Esophagus (tissue), 2 donors: ENCODE results near the gene HSPB3. TPM values are rescaled to one million over a fixed set of nuclear protein-coding genes. Genes with fewer than 3 reads are reported as not detected.

Source experiments
- H3K27ac ChIP-seq, 2 donors: one replicate each; pipeline ENCODE4 v1.5.1; 2013; ENCODE audit warnings: low read depth in 2 of 2, mild to moderate bottlenecking in 2 of 2, inconsistent platforms in 1 of 2, low read length in 1 of 2, moderate library complexity in 1 of 2
- H3K27me3 ChIP-seq, 2 donors: one replicate each; pipeline ENCODE4 v1.6.1; 2013; ENCODE audit warnings: low read length in 2 of 2, control low read depth in 1 of 2, mild to moderate bottlenecking in 1 of 2; ENCODE audit not compliant: insufficient read depth in 2 of 2, control insufficient read depth in 1 of 2
- H3K36me3 ChIP-seq, 2 donors: one replicate each; pipeline ENCODE4 v1.6.1; 2013; ENCODE audit warnings: low read length in 1 of 2; ENCODE audit not compliant: control insufficient read depth in 2 of 2, insufficient read depth in 2 of 2
- H3K4me1 ChIP-seq, 2 donors: one replicate each; pipeline ENCODE4 v1.6.1; 2013; ENCODE audit warnings: low read length in 1 of 2; ENCODE audit not compliant: control insufficient read depth in 2 of 2, insufficient read depth in 2 of 2
- H3K4me3 ChIP-seq, 2 donors: one replicate each; pipeline ENCODE4 v1.5.1; 2013; ENCODE audit warnings: low read length in 2 of 2, mild to moderate bottlenecking in 2 of 2, low read depth in 1 of 2, moderate library complexity in 1 of 2
- H3K9me3 ChIP-seq, 2 donors: one replicate each; pipeline ENCODE4 v1.6.1; 2013; ENCODE audit warnings: mild to moderate bottlenecking in 2 of 2, low read depth in 1 of 2, low read length in 1 of 2, moderate library complexity in 1 of 2; ENCODE audit not compliant: control insufficient read depth in 2 of 2, insufficient read depth in 1 of 2
- WGBS, 2 donors: extraction: QIAGEN DNeasy Blood & Tissue Kit; methylation state at CpG; one replicate each; pipeline ENCODE4 v1.1.7; 2013; 5-methylcytosine and 5-hydroxymethylcytosine counted together
- polyA plus RNA-seq, 2 donors: library from polyadenylated mRNA; stranded (reverse); fragments of 200-250 nt; gene quantifications; one replicate each; pipeline ENCODE4 v1.2.3, GENCODE V29; 2013
- donor health status: healthy with polysubstance abuse.
- donor health status: Bipolar disorder and iron deficiency.

Gene HSPB3
- polyA plus RNA-seq, 2 donors = 3.2 to 3.5 TPM

DNA sequence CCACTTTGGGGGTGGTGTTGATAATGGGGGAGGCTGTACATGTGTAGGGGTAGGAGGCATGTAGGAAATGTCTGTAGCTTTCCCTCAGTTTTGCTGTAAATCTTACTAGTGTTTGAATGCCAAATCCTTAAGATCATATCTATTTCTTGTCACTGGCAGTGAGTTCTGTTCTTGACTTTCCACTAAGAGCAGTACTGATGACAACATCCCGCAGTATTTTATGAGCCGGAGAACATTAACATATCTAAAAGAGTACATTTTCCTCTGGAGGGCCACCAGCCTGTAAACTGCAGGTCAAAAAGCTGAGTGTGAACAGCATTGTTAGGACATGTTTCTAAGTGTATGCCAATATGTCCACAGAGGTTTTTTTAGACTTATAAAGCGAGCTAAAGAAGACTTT, 2.5 kb upstream of the HSPB3 start:
- 61 to 75% methylated on average over 3 of the region's 3 CpGs for WGBS, 2 donors
- Histone ChIP-seq H3K9me3 (no peaks in the 10 kb centered on the region), H3K4me1 (peaks cover 0 to 2% of the 10 kb centered on the region in 2 donors), H3K27ac (no peak overlapping the region), H3K36me3 (no peaks in the 10 kb centered on the region), H3K27me3 (no peaks in the 10 kb centered on the region), H3K4me3 (no peak overlapping the region)

DNA sequence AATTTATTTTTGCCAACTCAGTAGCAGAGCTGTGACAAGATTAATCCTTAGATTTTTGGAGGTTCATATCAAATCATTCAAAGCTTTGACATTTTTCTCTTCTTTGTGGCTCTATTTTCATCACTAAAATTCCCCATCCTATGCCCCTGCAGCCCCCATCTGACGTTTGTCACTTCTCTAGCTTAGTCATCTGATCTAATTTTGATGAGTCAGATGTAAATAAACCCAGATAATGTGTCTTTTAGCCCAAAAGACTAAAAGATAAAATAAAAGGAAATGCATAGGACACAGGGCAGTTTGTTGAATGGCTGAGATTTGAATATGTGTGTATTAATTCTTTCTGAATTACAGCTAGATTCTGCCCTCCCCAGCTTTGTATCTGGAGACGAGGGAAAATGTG, 897 bp upstream of the HSPB3 start:
- H3K4me3 ChIP-seq = no peak overlapping the region
- H3K27me3 ChIP-seq = no peaks in the 10 kb centered on the region
- H3K27ac ChIP-seq = no peak overlapping the region
- peaks cover 0 to 2% of the 10 kb centered on the region in 2 donors for H3K4me1 ChIP-seq
- H3K36me3 ChIP-seq = no peaks in the 10 kb centered on the region
- 49 to 56% methylated on average over 2 of the region's 2 CpGs for WGBS, 2 donors
- no peaks in the 10 kb centered on the region for H3K9me3 ChIP-seq

- WGBS, 2 donors = 20% methylated on average over 5 of the region's 5 CpGs
- Histone ChIP-seq H3K27ac (no peak overlapping the region), H3K27me3 (no peaks in the 10 kb centered on the region)
These were observed 1.8 kb downstream of the HSPB3 start for GRCh38 chr5:54457094-54457862.

DNA sequence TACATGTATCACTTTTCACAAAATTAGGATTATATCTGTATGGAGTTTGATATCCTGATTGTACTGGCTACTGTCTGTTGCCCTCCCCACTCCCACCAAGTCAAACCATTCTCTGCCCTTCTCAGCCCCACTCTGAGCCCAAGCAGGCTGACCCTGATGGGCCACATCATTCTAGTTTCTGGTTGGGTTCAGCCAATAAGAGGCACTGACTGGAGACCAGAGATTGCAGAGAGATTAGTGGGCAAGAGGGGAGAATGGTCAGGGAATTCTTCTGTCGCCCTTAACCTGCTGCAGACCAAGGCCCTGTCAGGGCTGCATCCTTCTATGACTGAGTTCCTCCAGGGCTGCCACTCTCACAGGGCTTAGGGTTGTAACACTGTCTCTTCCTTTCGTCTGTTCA, 2.7 kb downstream of the HSPB3 start:
- Histone ChIP-seq H3K4me1 (peaks cover 0 to 2% of the 10 kb centered on the region in 2 donors), H3K9me3 (peaks cover 0 to 3% of the 10 kb centered on the region in 2 donors), H3K27me3 (no peaks in the 10 kb centered on the region), H3K27ac (no peak overlapping the region), H3K36me3 (no peaks in the 10 kb centered on the region), H3K4me3 (no peak overlapping the region)
- WGBS, 2 donors = 93 to 100% methylated on average over 2 of the region's 2 CpGs

More at GRCh38 chr5:54457094-54457862, 1.8 kb downstream of the HSPB3 start:
- H3K4me1 ChIP-seq = peaks cover 0 to 2% of the 10 kb centered on the region in 2 donors
- no peaks in the 10 kb centered on the region for H3K36me3 ChIP-seq
- H3K9me3 ChIP-seq = peaks cover 0 to 1% of the 10 kb centered on the region in 2 donors
- no peak overlapping the region for H3K4me3 ChIP-seq

- no peak overlapping the region for H3K27ac ChIP-seq
These were observed 4.9 kb downstream of the HSPB3 start for GRCh38 chr5:54460181-54460919.

DNA sequence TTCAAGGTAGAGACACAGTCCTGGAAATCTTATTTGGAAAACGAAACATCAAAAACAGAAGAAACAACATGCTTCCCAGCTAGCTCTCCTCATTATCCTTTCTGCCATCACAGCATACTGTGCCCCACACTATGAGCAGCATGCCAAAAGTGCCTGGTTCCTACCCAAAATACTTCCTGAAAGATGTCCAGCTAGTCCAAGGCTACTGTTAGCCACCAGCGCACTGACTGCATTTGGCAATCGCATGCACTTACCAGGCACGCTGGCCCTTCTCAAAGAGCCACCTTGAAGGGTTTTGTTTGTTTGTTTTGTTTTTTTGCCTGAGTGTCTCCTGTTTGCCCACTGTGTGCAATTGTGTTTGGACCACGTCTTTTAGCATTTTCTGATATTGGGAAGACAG, 6.8 kb downstream of the HSPB3 start:
- Histone ChIP-seq H3K27ac (no peak overlapping the region), H3K4me1 (no peaks in the 10 kb centered on the region), H3K4me3 (no peak overlapping the region), H3K27me3 (no peaks in the 10 kb centered on the region), H3K9me3 (peaks cover 0 to 3% of the 10 kb centered on the region in 2 donors), H3K36me3 (no peaks in the 10 kb centered on the region)
- 67 to 69% methylated on average over 5 of the region's 5 CpGs for WGBS, 2 donors

More at GRCh38 chr5:54460181-54460919, 4.9 kb downstream of the HSPB3 start:
- Histone ChIP-seq H3K4me1 (peaks cover 0 to 2% of the 10 kb centered on the region in 2 donors), H3K9me3 (peaks cover 0 to 3% of the 10 kb centered on the region in 2 donors), H3K36me3 (no peaks in the 10 kb centered on the region), H3K4me3 (no peak overlapping the region), H3K27me3 (no peaks in the 10 kb centered on the region)
- 83 to 90% methylated on average over 3 of the region's 3 CpGs for WGBS, 2 donors

DNA sequence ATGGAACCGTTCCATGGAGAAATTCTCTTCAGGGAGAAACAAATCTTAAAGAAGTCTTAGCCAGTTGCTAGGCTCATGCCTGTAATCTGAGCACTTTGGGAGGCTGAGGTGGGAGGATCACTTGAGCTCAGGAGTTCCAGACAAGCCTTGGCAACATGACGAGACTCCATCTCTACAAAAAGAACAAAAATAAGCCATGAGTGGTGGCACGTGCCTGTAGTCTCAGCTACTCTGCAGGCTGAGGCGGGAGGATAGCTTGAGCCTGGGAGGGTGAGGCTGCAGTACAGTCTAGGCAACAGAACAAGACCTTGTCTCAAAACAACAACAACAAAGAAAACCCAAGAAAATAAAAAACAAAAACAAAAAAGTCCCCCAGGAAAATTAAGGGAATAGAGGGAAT, 8.2 kb downstream of the HSPB3 start:
- Histone ChIP-seq H3K36me3 (no peaks in the 10 kb centered on the region), H3K27ac (no peak overlapping the region), H3K27me3 (no peaks in the 10 kb centered on the region), H3K9me3 (peaks cover 0 to 3% of the 10 kb centered on the region in 2 donors), H3K4me3 (no peak overlapping the region), H3K4me1 (no peaks in the 10 kb centered on the region)
- WGBS, 2 donors = 73 to 81% methylated on average over 4 of the region's 4 CpGs

GRCh38 chr5:54469622-54470021, 14.1 kb downstream of the HSPB3 start:
- Histone ChIP-seq H3K36me3 (no peaks in the 10 kb centered on the region), H3K27ac (no peak overlapping the region), H3K4me1 (no peaks in the 10 kb centered on the region), H3K9me3 (no peaks in the 10 kb centered on the region), H3K4me3 (no peak overlapping the region), H3K27me3 (no peaks in the 10 kb centered on the region)
- WGBS, 2 donors = 37 to 46% methylated on average over 2 of the region's 2 CpGs

- Histone ChIP-seq H3K9me3 (no peaks in the 10 kb centered on the region), H3K27me3 (no peaks in the 10 kb centered on the region), H3K4me1 (no peaks in the 10 kb centered on the region), H3K27ac (no peak overlapping the region), H3K36me3 (no peaks in the 10 kb centered on the region), H3K4me3 (no peak overlapping the region)
- 59 to 68% methylated on average over 2 of the region's 2 CpGs for WGBS, 2 donors
These were observed 14.6 kb downstream of the HSPB3 start for GRCh38 chr5:54470128-54470527.
